ENCODE data around the gene NTF4. TPM values are rescaled to one million over a fixed set of nuclear protein-coding genes. Genes with fewer than 3 reads are reported as not detected.

Gene NTF4
- total RNA-seq, 1 experiment from 2014 or later: 3.9 TPM

- TF ChIP-seq GRHL2 (CRISPR knock-in tag; IDR thresholded peaks at IDR 0.05; ENCODE audit: insufficient replicate concordance, severe bottlenecking): no peak
- TF ChIP-seq STAT6 (CRISPR knock-in tag; conservative IDR thresholded peaks at IDR 0.05; ENCODE audit: low read depth): no peak
- no peak for TF ChIP-seq RELA (CRISPR knock-in tag; IDR thresholded peaks at IDR 0.05; ENCODE audit: borderline replicate concordance)
- peak; percentile 57; the same call in 1 of the 2 replicates for TF ChIP-seq EMX1 (CRISPR knock-in tag; IDR thresholded peaks at IDR 0.05)
- TF ChIP-seq NFATC4 (CRISPR knock-in tag; IDR thresholded peaks at IDR 0.05): no peak
Measured at GRCh38 chr19:49017666-49018351, 46.8 kb downstream of the NTF4 start (continued).

GRCh38 chr19:49017041-49017665 is 47.5 kb downstream of the NTF4 start, which contains the start of gene LHB:
TSS of gene LHB (minus strand) at chr19:49017091. CDS start at chr19:49017081, 10 bp downstream.
- Mint-ChIP-seq H3K9me3 (no peaks in the 10 kb centered on the region), H3K4me3 (peak within 1 kb of the TSS; percentile 73), H3K27me3 (ENCODE audit: low read depth) (peaks cover 39% of the 10 kb centered on the region), H3K27ac (no peak within 1 kb of the TSS), H3K36me3 (peaks cover 20% of the 10 kb centered on the region), H3K4me1 (peaks cover 23% of the 10 kb centered on the region)
- DNase-seq (ENCODE audit: low spot score) (no peak), ATAC-seq (no peak)
- POLR2A ChIA-PET: interaction anchor here (0.7 kb wide), 1 partner anchor 40 kb away, joined by 3 read pairs; the partner anchor contains the start of gene CGB7
- TF ChIP-seq MAX (CRISPR knock-in tag; IDR thresholded peaks at IDR 0.05) (no peak), MLX (CRISPR knock-in tag; IDR thresholded peaks at IDR 0.05) (no peak), FOXP1 (CRISPR knock-in tag; IDR thresholded peaks at IDR 0.05; ENCODE audit: borderline replicate concordance) (no peak), NFE2L1 (CRISPR knock-in tag; IDR thresholded peaks at IDR 0.05) (no peak), ZNF396 (CRISPR knock-in tag; IDR thresholded peaks at IDR 0.05; ENCODE audit: borderline replicate concordance) (no peak), FOXK1 (CRISPR knock-in tag; IDR thresholded peaks at IDR 0.05) (no peak), MXD4 (CRISPR knock-in tag; IDR thresholded peaks at IDR 0.05; ENCODE audit: borderline replicate concordance) (no peak), NR2C2 (CRISPR knock-in tag; IDR thresholded peaks at IDR 0.05) (no peak), SMAD3 (CRISPR knock-in tag; IDR thresholded peaks at IDR 0.05; ENCODE audit: borderline replicate concordance) (no peak), ZNF263 (CRISPR knock-in tag; IDR thresholded peaks at IDR 0.05; ENCODE audit: low read depth) (no peak), PREB (CRISPR knock-in tag; IDR thresholded peaks at IDR 0.05; ENCODE audit: borderline replicate concordance) (no peak), TP53 (CRISPR knock-in tag; IDR thresholded peaks at IDR 0.05) (no peak), ATF6 (CRISPR knock-in tag; IDR thresholded peaks at IDR 0.05) (no peak), E2F1 (CRISPR knock-in tag; IDR thresholded peaks at IDR 0.05) (no peak), JUN (CRISPR knock-in tag; IDR thresholded peaks at IDR 0.05) (no peak), ETV6 (CRISPR knock-in tag; IDR thresholded peaks at IDR 0.05) (no peak)
- CTCF ChIA-PET: interaction anchor here (0.6 to 6.5 kb wide), 12 partner anchors 8 to 182 kb away, joined by 3 to 78 read pairs (median 8); partner anchors contain the start of genes CGB7, GYS1 and RUVBL2
